Nephron progenitor cell (in vitro differentiated cells): Measurements from ENCODE around the gene OR5A1.

Source experiments
- DNase-seq: peaks from one replicate; pipeline ENCODE4 v3.0.0; 2021
- H3K27ac Mint-ChIP-seq: 2 replicates; pipeline ENCODE4 v1.8.0; 2021; ENCODE audit warnings: mild to moderate bottlenecking, moderate library complexity, mixed read lengths
- H3K27me3 Mint-ChIP-seq: 2 replicates; pipeline ENCODE4 v1.8.0; 2021; ENCODE audit warnings: mild to moderate bottlenecking, low read depth, mixed read lengths; ENCODE audit not compliant: poor library complexity
- H3K36me3 Mint-ChIP-seq: 2 replicates; pipeline ENCODE4 v1.8.0; 2021; ENCODE audit warnings: low read depth, mixed read lengths
- H3K4me1 Mint-ChIP-seq: 2 replicates; pipeline ENCODE4 v1.8.0; 2021; ENCODE audit warnings: mixed read lengths
- H3K4me3 Mint-ChIP-seq: 2 replicates; pipeline ENCODE4 v1.8.0; 2021; ENCODE audit warnings: mild to moderate bottlenecking, moderate library complexity, mixed read lengths
- H3K9me3 Mint-ChIP-seq: 2 replicates; pipeline ENCODE4 v1.8.0; 2021; ENCODE audit warnings: mild to moderate bottlenecking, moderate library complexity, mixed read lengths
- TF ChIP-seq, protein P1 (sequence below): fragments of 200-600 bp; sonication (generic); IDR thresholded peaks from 2 replicates; pipeline ENCODE4 v1.5.0; 2021; ENCODE audit warnings: antibody characterized with exemption

OR5A1 gene

DNA sequence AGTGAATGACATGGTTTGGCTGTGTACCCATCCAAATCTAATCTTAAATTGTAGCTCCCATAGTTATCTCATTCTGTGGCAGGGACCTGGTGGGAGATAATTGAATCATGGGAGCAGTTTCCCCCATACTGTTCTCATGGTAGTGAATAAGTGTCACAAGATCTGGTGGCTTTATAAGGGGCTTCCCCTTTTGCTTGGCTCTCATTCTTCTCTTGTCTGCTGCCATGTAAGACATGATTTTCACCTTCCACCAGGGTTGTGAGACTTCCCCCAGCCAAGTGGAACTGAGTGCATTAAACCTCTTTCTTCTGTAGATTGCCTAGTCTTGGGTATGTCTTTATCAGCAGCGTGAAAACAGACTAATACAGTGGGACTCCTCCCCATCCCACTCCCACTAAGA is 21.2 kb upstream of the OR5A1 start:
- Mint-ChIP-seq H3K27ac (no peak overlapping the region), H3K36me3 (no peaks in the 10 kb centered on the region), H3K4me3 (no peak overlapping the region), H3K27me3 (peaks cover 4% of the 10 kb centered on the region), H3K9me3 (peaks cover 12% of the 10 kb centered on the region), H3K4me1 (peaks cover 11% of the 10 kb centered on the region)
- TF ChIP-seq, protein P1, sequence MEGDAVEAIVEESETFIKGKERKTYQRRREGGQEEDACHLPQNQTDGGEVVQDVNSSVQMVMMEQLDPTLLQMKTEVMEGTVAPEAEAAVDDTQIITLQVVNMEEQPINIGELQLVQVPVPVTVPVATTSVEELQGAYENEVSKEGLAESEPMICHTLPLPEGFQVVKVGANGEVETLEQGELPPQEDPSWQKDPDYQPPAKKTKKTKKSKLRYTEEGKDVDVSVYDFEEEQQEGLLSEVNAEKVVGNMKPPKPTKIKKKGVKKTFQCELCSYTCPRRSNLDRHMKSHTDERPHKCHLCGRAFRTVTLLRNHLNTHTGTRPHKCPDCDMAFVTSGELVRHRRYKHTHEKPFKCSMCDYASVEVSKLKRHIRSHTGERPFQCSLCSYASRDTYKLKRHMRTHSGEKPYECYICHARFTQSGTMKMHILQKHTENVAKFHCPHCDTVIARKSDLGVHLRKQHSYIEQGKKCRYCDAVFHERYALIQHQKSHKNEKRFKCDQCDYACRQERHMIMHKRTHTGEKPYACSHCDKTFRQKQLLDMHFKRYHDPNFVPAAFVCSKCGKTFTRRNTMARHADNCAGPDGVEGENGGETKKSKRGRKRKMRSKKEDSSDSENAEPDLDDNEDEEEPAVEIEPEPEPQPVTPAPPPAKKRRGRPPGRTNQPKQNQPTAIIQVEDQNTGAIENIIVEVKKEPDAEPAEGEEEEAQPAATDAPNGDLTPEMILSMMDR = no peak
- DNase-seq = no peak

GRCh38 chr11:59416613-59417012 is 19.7 kb upstream of the OR5A1 start:
- peaks cover 4% of the 10 kb centered on the region for H3K27me3 Mint-ChIP-seq
- H3K36me3 Mint-ChIP-seq = no peaks in the 10 kb centered on the region
- DNase-seq = no peak
- no peak overlapping the region for H3K27ac Mint-ChIP-seq
- no peaks in the 10 kb centered on the region for H3K9me3 Mint-ChIP-seq
- TF ChIP-seq, protein P1 = no peak
- no peak overlapping the region for H3K4me3 Mint-ChIP-seq
- H3K4me1 Mint-ChIP-seq = peaks cover 11% of the 10 kb centered on the region

DNA sequence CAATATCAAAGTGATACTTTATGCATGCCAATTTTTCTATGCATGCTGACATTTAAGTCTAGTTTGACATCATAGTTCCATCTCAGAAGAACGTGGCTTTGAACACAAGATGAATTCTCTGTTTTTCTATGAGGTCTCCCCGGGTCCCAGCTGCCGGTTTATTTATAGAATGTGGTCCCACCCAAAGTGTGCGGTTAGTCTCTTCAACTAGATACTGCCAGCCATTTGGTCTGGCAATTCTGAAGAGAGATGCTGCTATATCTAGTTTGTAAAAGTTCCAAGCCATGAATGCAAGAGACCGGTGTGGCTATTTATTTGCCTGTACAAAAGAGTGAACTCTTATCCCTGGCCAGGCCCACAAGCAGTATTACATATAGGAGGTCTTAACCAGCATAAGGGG is 19.2 kb upstream of the OR5A1 start:
- Mint-ChIP-seq H3K4me1 (peaks cover 11% of the 10 kb centered on the region), H3K27me3 (peaks cover 4% of the 10 kb centered on the region), H3K9me3 (no peaks in the 10 kb centered on the region), H3K36me3 (no peaks in the 10 kb centered on the region), H3K27ac (no peak overlapping the region), H3K4me3 (no peak overlapping the region)
- no peak for DNase-seq
- TF ChIP-seq, protein P1 = no peak

DNA sequence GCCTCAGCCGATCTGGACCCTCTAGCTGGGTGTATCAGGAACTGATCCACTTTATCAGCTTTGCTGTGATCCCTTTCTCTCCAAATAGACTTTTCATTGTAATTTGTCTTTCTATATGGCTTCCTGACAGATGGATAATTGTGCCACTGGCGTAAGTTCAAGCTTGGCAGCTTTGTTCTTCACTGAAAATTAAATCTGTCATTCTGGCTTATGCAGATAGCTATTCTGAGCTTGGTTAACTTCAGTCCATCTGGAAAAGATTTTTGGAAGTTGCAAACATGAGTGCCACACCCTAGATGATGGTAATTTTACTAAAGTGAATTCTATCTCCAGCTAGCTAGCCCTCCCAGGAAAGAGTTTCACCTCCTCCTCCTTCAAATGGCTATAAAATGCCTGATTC is 18.1 kb upstream of the OR5A1 start:
- H3K27ac Mint-ChIP-seq = no peak overlapping the region
- no peaks in the 10 kb centered on the region for H3K9me3 Mint-ChIP-seq
- H3K4me3 Mint-ChIP-seq = no peak overlapping the region
- peaks cover 6% of the 10 kb centered on the region for H3K27me3 Mint-ChIP-seq
- H3K36me3 Mint-ChIP-seq = no peaks in the 10 kb centered on the region
- no peak for DNase-seq
- TF ChIP-seq, protein P1 = no peak
- H3K4me1 Mint-ChIP-seq = peaks cover 11% of the 10 kb centered on the region

- TF ChIP-seq, protein P1 = no peak
- Mint-ChIP-seq H3K27ac (no peak overlapping the region), H3K4me3 (no peak overlapping the region), H3K9me3 (no peaks in the 10 kb centered on the region), H3K27me3 (peaks cover 5% of the 10 kb centered on the region), H3K36me3 (no peaks in the 10 kb centered on the region), H3K4me1 (peaks cover 22% of the 10 kb centered on the region)
- DNase-seq = no peak
Observed at GRCh38 chr11:59423835-59424234, 12.4 kb upstream of the OR5A1 start.

DNA sequence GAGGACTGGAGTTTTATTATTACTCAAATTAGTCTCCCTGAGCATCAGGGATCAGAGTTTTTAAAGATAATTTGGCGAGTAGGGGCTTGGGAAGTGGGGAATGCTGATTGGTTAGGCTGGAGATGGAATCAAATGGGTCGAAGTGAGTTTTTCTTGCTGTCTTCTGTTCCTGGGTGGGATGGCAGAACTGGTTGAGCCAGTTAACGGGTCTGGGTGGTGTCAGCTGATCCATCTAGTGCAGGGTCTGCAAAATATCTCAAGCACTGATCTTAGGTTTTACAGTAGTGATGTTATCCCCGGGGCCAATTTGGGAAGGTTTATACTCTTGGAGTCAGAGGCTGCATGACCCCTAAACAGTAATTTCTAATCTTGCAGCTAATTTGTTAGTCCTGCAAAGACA is 11.1 kb upstream of the OR5A1 start:
- H3K4me3 Mint-ChIP-seq = no peak overlapping the region
- peaks cover 5% of the 10 kb centered on the region for H3K27me3 Mint-ChIP-seq
- H3K36me3 Mint-ChIP-seq = no peaks in the 10 kb centered on the region
- TF ChIP-seq, protein P1 = no peak
- no peak overlapping the region for H3K27ac Mint-ChIP-seq
- no peaks in the 10 kb centered on the region for H3K9me3 Mint-ChIP-seq
- no peak for DNase-seq
- H3K4me1 Mint-ChIP-seq = peaks cover 16% of the 10 kb centered on the region
